Neural progenitor cell (in vitro differentiated cells): ENCODE results near the gene PTPRT. TPM values are rescaled to one million over a fixed set of nuclear protein-coding genes. Genes with fewer than 3 reads are reported as not detected.

Experiments
- DNase-seq: peaks from one replicate; pipeline ENCODE4 v3.0.0-alpha.2; 2016; ENCODE audit warnings: low spot score
- H2AFZ ChIP-seq: fragments of 200-600 bp; sonication (generic); replicated peaks from 2 replicates; pipeline ENCODE4 v1.6.1; 2016; ENCODE audit warnings: antibody characterized with exemption
- H3F3A ChIP-seq: fragments of 200-600 bp; sonication (generic); 2 replicates; pipeline ENCODE4 v1.6.1; 2016; ENCODE audit warnings: antibody characterized with exemption, low read depth
- H3K27ac ChIP-seq: fragments of 200-600 bp; sonication (generic); 2 replicates; pipeline ENCODE4 v1.5.1; 2016; ENCODE audit warnings: mild to moderate bottlenecking
- H3K27me3 ChIP-seq: fragments of 200-600 bp; sonication (generic); 2 replicates; pipeline ENCODE4 v1.6.1; 2016; ENCODE audit warnings: mild to moderate bottlenecking, moderate library complexity
- H3K36me3 ChIP-seq: fragments of 200-600 bp; sonication (generic); 2 replicates; pipeline ENCODE4 v1.5.1; 2016
- H3K4me1 ChIP-seq: fragments of 200-600 bp; sonication (generic); 2 replicates; pipeline ENCODE4 v1.6.1; 2016; ENCODE audit warnings: mixed run types
- H3K4me2 ChIP-seq: fragments of 200-600 bp; sonication (generic); 2 replicates; pipeline ENCODE4 v1.6.1; 2016
- H3K4me3 ChIP-seq: fragments of 200-600 bp; sonication (generic); 2 replicates; pipeline ENCODE4 v1.5.1; 2016
- H3K79me2 ChIP-seq: fragments of 200-600 bp; sonication (generic); 2 replicates; pipeline ENCODE4 v1.6.1; 2016; ENCODE audit warnings: low read depth
- H3K9ac ChIP-seq: fragments of 200-600 bp; sonication (generic); 2 replicates; pipeline ENCODE4 v1.6.1; 2016
- H3K9me3 ChIP-seq: fragments of 200-600 bp; sonication (generic); 2 replicates; pipeline ENCODE4 v1.5.1; 2016; ENCODE audit warnings: low read depth
- H4K20me1 ChIP-seq: fragments of 200-600 bp; sonication (generic); 2 replicates; pipeline ENCODE4 v1.6.1; 2016; ENCODE audit warnings: low read depth
- H3K27ac Mint-ChIP-seq: 3 replicates; pipeline ENCODE4 v1.8.0; 2021; ENCODE audit warnings: mixed read lengths
- H3K27me3 Mint-ChIP-seq: 2 replicates; pipeline ENCODE4 v1.8.0; 2022; ENCODE audit warnings: low read depth, mild to moderate bottlenecking, inconsistent platforms, moderate library complexity, mixed read lengths; ENCODE audit not compliant: insufficient read depth
- H3K36me3 Mint-ChIP-seq: 3 replicates; pipeline ENCODE4 v1.8.0; 2021; ENCODE audit warnings: mixed read lengths
- H3K4me1 Mint-ChIP-seq: 3 replicates; pipeline ENCODE4 v1.8.0; 2021; ENCODE audit warnings: mixed read lengths
- H3K4me3 Mint-ChIP-seq: 3 replicates; pipeline ENCODE4 v1.8.0; 2021; ENCODE audit warnings: mild to moderate bottlenecking, moderate library complexity, mixed read lengths
- H3K9me3 Mint-ChIP-seq: 3 replicates; pipeline ENCODE4 v1.8.0; 2020; ENCODE audit warnings: mixed read lengths
- EZH2 ChIP-seq: fragments of 200-600 bp; sonication (generic); IDR thresholded peaks from 2 replicates; pipeline ENCODE4 v1.6.1; 2017; ENCODE audit warnings: antibody characterized with exemption, mild to moderate bottlenecking, moderate library complexity
- EZH2phosphoT487 ChIP-seq: fragments of 200-600 bp; sonication (generic); IDR thresholded peaks from 2 replicates; pipeline ENCODE4 v1.6.1; 2017; ENCODE audit warnings: antibody characterized with exemption
- total RNA-seq: library from RNA; depleted of rRNA; stranded (reverse); fragments of >200 nt; gene quantifications from 2 replicates; pipeline ENCODE4 v1.2.3, GENCODE V29; 2015; ENCODE audit warnings: low replicate concordance
- TF ChIP-seq, protein P1 (sequence below): fragments of 200-600 bp; sonication (generic); IDR thresholded peaks from 2 replicates; pipeline ENCODE4 v1.5.1; 2017; ENCODE audit warnings: antibody characterized with exemption, mild to moderate bottlenecking

PTPRT gene
- total RNA-seq, 1 donor from 2014 or later: 1.1 TPM

DNA sequence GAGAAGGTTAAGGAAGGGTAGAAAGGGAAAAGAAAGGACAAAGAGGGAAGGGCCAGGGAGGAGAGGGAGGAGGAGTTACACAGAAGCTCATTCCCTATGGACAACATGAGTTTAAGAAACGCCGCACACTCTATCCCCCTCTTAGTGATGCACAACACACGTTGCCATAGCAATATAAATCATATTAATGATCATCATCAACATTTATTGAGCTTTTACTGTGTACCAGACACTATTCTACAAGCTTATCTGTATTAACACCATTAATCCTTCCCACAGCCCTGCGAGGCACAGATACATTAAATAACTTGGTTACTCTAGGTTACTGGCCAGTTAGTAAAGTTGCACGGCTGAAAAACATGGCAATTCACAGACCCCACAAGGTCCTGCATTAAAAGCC, 234.8 kb downstream of the PTPRT start:
- H3K9ac ChIP-seq: no peak overlapping the region
- H3K4me2 ChIP-seq: no peak overlapping the region
- no peak overlapping the region for H3K4me3 ChIP-seq
- no peaks in the 10 kb centered on the region for H3K36me3 ChIP-seq
- TF ChIP-seq, protein P1, sequence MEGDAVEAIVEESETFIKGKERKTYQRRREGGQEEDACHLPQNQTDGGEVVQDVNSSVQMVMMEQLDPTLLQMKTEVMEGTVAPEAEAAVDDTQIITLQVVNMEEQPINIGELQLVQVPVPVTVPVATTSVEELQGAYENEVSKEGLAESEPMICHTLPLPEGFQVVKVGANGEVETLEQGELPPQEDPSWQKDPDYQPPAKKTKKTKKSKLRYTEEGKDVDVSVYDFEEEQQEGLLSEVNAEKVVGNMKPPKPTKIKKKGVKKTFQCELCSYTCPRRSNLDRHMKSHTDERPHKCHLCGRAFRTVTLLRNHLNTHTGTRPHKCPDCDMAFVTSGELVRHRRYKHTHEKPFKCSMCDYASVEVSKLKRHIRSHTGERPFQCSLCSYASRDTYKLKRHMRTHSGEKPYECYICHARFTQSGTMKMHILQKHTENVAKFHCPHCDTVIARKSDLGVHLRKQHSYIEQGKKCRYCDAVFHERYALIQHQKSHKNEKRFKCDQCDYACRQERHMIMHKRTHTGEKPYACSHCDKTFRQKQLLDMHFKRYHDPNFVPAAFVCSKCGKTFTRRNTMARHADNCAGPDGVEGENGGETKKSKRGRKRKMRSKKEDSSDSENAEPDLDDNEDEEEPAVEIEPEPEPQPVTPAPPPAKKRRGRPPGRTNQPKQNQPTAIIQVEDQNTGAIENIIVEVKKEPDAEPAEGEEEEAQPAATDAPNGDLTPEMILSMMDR: no peak
- no peak for TF ChIP-seq EZH2phosphoT487
- no peaks in the 10 kb centered on the region for H3K79me2 ChIP-seq
- no peaks in the 10 kb centered on the region for H3K4me1 ChIP-seq
- H4K20me1 ChIP-seq: no peaks in the 10 kb centered on the region
- H3K27ac ChIP-seq: no peak overlapping the region
- no peak overlapping the region for H3K27ac Mint-ChIP-seq
- no peaks in the 10 kb centered on the region for H3K27me3 Mint-ChIP-seq
- no peaks in the 10 kb centered on the region for H3K9me3 Mint-ChIP-seq
- H3K4me3 Mint-ChIP-seq: no peak overlapping the region
- no peaks in the 10 kb centered on the region for H3K36me3 Mint-ChIP-seq
- no peaks in the 10 kb centered on the region for H3K4me1 Mint-ChIP-seq
- H2AFZ ChIP-seq: no peak overlapping the region
- H3K9me3 ChIP-seq: no peaks in the 10 kb centered on the region
- DNase-seq: no peak
- no peaks in the 10 kb centered on the region for H3K27me3 ChIP-seq
- no peaks in the 10 kb centered on the region for H3F3A ChIP-seq

DNA sequence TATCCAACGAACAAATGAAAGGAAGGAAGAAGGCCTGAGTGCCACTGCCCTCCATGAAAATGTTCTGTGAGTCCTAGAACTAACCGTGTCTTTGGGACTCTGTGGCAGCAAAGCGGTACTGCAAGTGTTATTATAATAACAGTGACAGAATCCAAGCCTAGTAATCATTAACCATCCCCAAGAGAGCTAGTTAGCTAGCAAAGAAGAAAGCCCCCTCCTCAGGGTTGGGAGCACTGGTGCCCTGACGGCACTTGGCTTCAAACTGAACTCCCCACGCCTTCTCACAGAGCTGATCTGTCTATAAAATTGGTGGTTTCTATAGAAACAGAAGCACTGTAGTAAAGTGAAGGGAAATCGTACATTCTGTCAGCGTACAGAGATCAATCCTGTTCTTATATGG, 239.8 kb downstream of the PTPRT start:
- Mint-ChIP-seq H3K4me1 (peaks cover 9% of the 10 kb centered on the region), H3K27me3 (peaks cover 3% of the 10 kb centered on the region)
- H3K4me2 ChIP-seq: no peak overlapping the region

DNA sequence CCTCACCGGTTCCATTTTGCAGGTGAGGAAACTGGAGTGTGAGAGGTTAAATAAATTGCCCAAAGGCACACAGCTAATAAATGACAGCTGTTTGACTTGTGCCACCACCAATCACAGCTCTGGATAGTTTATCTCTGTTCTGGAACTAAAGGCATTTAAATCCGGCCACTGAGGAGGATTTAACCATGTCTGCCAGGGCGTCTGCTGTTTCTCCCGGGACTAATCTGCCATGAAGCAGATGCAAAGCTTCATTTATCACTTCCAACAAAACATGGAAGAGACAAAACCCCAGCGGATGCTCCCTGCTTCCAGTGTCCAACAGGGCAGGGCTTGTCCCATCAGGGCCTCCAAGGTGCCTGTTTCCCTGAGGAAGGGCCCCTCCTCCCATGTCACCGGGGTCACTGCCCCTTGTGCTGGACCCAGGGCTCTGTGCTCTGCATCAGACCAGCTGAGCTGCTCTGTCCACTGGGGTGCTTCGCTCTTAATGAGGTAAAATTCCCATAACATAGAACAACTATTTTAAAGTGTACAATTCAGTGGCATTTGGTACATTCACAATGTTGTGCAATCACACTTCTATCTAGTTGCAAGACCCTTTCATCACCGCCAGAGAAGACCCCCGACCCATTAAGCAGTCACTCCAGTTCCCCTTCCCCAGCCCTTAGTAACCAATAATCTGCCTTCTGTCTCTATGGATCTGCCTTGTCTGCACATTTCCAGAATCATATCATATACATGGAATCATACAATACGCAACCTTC, 244.3 kb downstream of the PTPRT start:
- Mint-ChIP-seq H3K27ac (peak overlapping the region; percentile 3), H3K4me1 (peaks cover 9% of the 10 kb centered on the region), H3K36me3 (no peaks in the 10 kb centered on the region), H3K4me3 (no peak overlapping the region), H3K27me3 (peaks cover 3% of the 10 kb centered on the region), H3K9me3 (peaks cover 2% of the 10 kb centered on the region)
- no peaks in the 10 kb centered on the region for H3K36me3 ChIP-seq
- no peak overlapping the region for H3K4me3 ChIP-seq
- no peaks in the 10 kb centered on the region for H3K27me3 ChIP-seq
- TF ChIP-seq, protein P1: no peak
- TF ChIP-seq EZH2phosphoT487 (no peak), EZH2 (no peak)
- H3K4me2 ChIP-seq: no peak overlapping the region
- no peaks in the 10 kb centered on the region for H4K20me1 ChIP-seq
- no peaks in the 10 kb centered on the region for H3K9me3 ChIP-seq
- no peaks in the 10 kb centered on the region for H3K4me1 ChIP-seq
- H3K27ac ChIP-seq: no peak overlapping the region
- no peaks in the 10 kb centered on the region for H3K79me2 ChIP-seq
- H2AFZ ChIP-seq: no peak overlapping the region
- no peak overlapping the region for H3K9ac ChIP-seq
- DNase-seq: peak; percentile 23
- no peaks in the 10 kb centered on the region for H3F3A ChIP-seq

More for the DNA sequence above, 239.8 kb downstream of the PTPRT start:
- H3K27ac Mint-ChIP-seq: no peak overlapping the region
- no peak overlapping the region for H3K4me3 Mint-ChIP-seq
- H3K4me1 ChIP-seq: no peaks in the 10 kb centered on the region
- no peaks in the 10 kb centered on the region for H3K27me3 ChIP-seq
- H3K36me3 Mint-ChIP-seq: no peaks in the 10 kb centered on the region
- no peak for DNase-seq
- no peaks in the 10 kb centered on the region for H4K20me1 ChIP-seq
- no peak overlapping the region for H3K4me3 ChIP-seq
- peaks cover 2% of the 10 kb centered on the region for H3K9me3 Mint-ChIP-seq
- no peaks in the 10 kb centered on the region for H3K36me3 ChIP-seq
- TF ChIP-seq EZH2phosphoT487 (no peak), EZH2 (no peak)
- TF ChIP-seq, protein P1: no peak
- H3F3A ChIP-seq: no peaks in the 10 kb centered on the region
- H2AFZ ChIP-seq: no peak overlapping the region
- H3K27ac ChIP-seq: no peak overlapping the region
- H3K79me2 ChIP-seq: no peaks in the 10 kb centered on the region
- H3K9ac ChIP-seq: no peak overlapping the region
- H3K9me3 ChIP-seq: no peaks in the 10 kb centered on the region
